GM12878 (cell line): ENCODE data around the gene CALHM3. TPM values are rescaled to one million over a fixed set of nuclear protein-coding genes. Genes with fewer than 3 reads are reported as not detected.

Experiments used
- ATAC-seq: fragments of 200-7000 bp; cut with Tn5 transposase; 3 replicates; pipeline ENCODE4 v1.9.1; 2020; ENCODE audit warnings: mild to moderate bottlenecking, moderate library complexity
- BruUV-seq: library from RNA; stranded (reverse); fragments of 400-500 nt; replicated peaks from 2 replicates; lab custom pipeline; 2021; lab: Mats Ljungman, UMichigan
- CTCF ChIA-PET: fragments of 300-600 bp; sonication (Branson Sonifier 250); formaldehyde crosslinking; extraction: SDS; loops from one replicate; lab custom pipeline; 2021; ENCODE audit warnings: inconsistent platforms; lab: Yijun Ruan, JAX
- POLR2A ChIA-PET: fragments of 350-600 bp; formaldehyde crosslinking; extraction: SDS; loops from one replicate; lab custom pipeline; 2021; ENCODE audit warnings: inconsistent platforms; lab: Charles Lee
- RAD21 ChIA-PET: fragments of 300-600 bp; sonication (Branson Sonifier 250); formaldehyde crosslinking; loops from one replicate; lab custom pipeline; 2023; ENCODE audit warnings: antibody characterized with exemption; ENCODE audit not compliant: unreplicated experiment; lab: Charles Lee
- SMC1A ChIA-PET: fragments of 300-600 bp; sonication (Branson Sonifier 250); formaldehyde crosslinking; loops from one replicate; lab custom pipeline; 2023; ENCODE audit not compliant: unreplicated experiment, uncharacterized antibody; lab: Charles Lee
- DNase-seq: peaks from one replicate; pipeline ENCODE4 v3.0.0-alpha.2; 2011; ENCODE audit warnings: low read depth, low spot score
- FAIRE-seq: peaks from 3 replicates; lab custom pipeline; 2011; peaks lifted over from hg19 to GRCh38; lab: Jason Lieb, UNC
- H2AFZ ChIP-seq: 2 replicates; pipeline ENCODE4 v1.6.0; 2011; ENCODE audit warnings: low read depth, low read length, control low read depth; ENCODE audit not compliant: control insufficient read depth
- H3K27ac ChIP-seq: 2 replicates; pipeline ENCODE4 v1.5.1; 2011; ENCODE audit warnings: control low read depth; ENCODE audit not compliant: control insufficient read depth, insufficient read depth
- H3K27me3 ChIP-seq, 2 experiments: replicated peaks in 1 of 2; 2 replicates each; pipeline versions ENCODE4 v1.6.0 to v1.6.1; 2011; ENCODE audit warnings: low read length in 1 of 2; ENCODE audit not compliant: control insufficient read depth in 2 of 2, insufficient read depth in 2 of 2
- H3K36me3 ChIP-seq, 2 experiments: 2 replicates each; pipeline ENCODE4 v1.5.1; 2011; ENCODE audit warnings: low read length in 1 of 2; ENCODE audit not compliant: control insufficient read depth in 2 of 2, insufficient read depth in 2 of 2
- H3K4me1 ChIP-seq: 2 replicates; pipeline ENCODE4 v1.6.1; 2011; ENCODE audit warnings: mild to moderate bottlenecking, low read length, moderate library complexity, mixed read lengths; ENCODE audit not compliant: control insufficient read depth, insufficient read depth
- H3K4me2 ChIP-seq: 2 replicates; pipeline ENCODE4 v1.6.0; 2011; ENCODE audit warnings: control low read depth; ENCODE audit not compliant: control insufficient read depth, insufficient read depth
- H3K4me3 ChIP-seq: fragments of 200-600 bp; sonication (generic); 2 replicates; pipeline ENCODE4 v1.5.1; 2016
- H3K79me2 ChIP-seq: 2 replicates; pipeline ENCODE4 v1.6.0; 2011; ENCODE audit warnings: low read length; ENCODE audit not compliant: control insufficient read depth, insufficient read depth
- H3K9ac ChIP-seq: 2 replicates; pipeline ENCODE4 v1.8.0; 2011; ENCODE audit warnings: low read length, control low read depth, mixed read lengths; ENCODE audit not compliant: control insufficient read depth, insufficient read depth
- H3K9me3 ChIP-seq: replicated peaks from 3 replicates; pipeline ENCODE4 v1.5.1; 2011; ENCODE audit warnings: mild to moderate bottlenecking, low read length; ENCODE audit not compliant: control insufficient read depth, insufficient read depth
- H4K20me1 ChIP-seq: 2 replicates; pipeline ENCODE4 v1.6.0; 2011; ENCODE audit not compliant: control insufficient read depth, insufficient read depth
- ATF7 ChIP-seq: fragments of 450-650 bp; IDR thresholded peaks from 2 replicates; pipeline ENCODE4 v1.6.1; 2016; ENCODE audit warnings: low read depth, mild to moderate bottlenecking
- ETV6 ChIP-seq, 2 experiments: fragments of 450-650 bp in 1 of 2; IDR thresholded peaks in 1 of 2; conservative IDR thresholded peaks in 1 of 2; 2 replicates each; pipeline ENCODE4 v1.6.1; 2014; ENCODE audit warnings: antibody characterized with exemption in 1 of 2, borderline replicate concordance in 1 of 2, low read depth in 1 of 2, mild to moderate bottlenecking in 1 of 2, moderate library complexity in 1 of 2
- EZH2 ChIP-seq: IDR thresholded peaks from 2 replicates; pipeline ENCODE4 v1.6.1; 2012; ENCODE audit warnings: low read depth, mild to moderate bottlenecking, control low read depth, inconsistent platforms, low read length, borderline replicate concordance; ENCODE audit not compliant: control insufficient read depth
- HDGF ChIP-seq: fragments of 450-650 bp; IDR thresholded peaks from 2 replicates; pipeline ENCODE4 v1.6.1; 2016; ENCODE audit warnings: antibody characterized with exemption
- IRF4 ChIP-seq: IDR thresholded peaks from 2 replicates; pipeline ENCODE4 v1.6.1; 2011; ENCODE audit warnings: low read depth, low read length
- NR2F1 ChIP-seq: fragments of 450-650 bp; conservative IDR thresholded peaks from 2 replicates; pipeline ENCODE4 v1.6.1; 2017; ENCODE audit warnings: mild to moderate bottlenecking
- WGBS: methylation state at CpG from one replicate; pipeline ENCODE4 v1.1.6; 2016; ENCODE audit warnings: low lambda C conversion rate; ENCODE audit not compliant: insufficient replicate concordance, insufficient coverage; ENCODE audit errors: missing lambda C conversion rate; 5-methylcytosine and 5-hydroxymethylcytosine counted together
- in situ Hi-C: fragments of 300-500 bp; cut with MboI; formaldehyde crosslinking; loops from 9 replicates; pipeline ENCODE4 v1.14.3; 2018; ENCODE audit warnings: mixed read lengths
- intact Hi-C: fragments of 100-400 bp; cut with micrococcal nuclease; formaldehyde crosslinking; loops from one replicate; pipeline ENCODE4 v1.14.2; 2022; ENCODE audit not compliant: unreplicated experiment
- polyA plus RNA-seq, 11 experiments: library from polyadenylated mRNA; depleted of rRNA in 4 of 11; unstranded in 6 of 11; stranded (reverse) in 5 of 11; fragments of >200 nt; fragmentation: Nextera tagmentation in 4 of 11; fragmentation: Illumina TruSeq in 1 of 11; extraction: Ambion mirVana in 4 of 11; extraction: Trizol in 1 of 11; gene quantifications; 1 replicate in 1 of 11; 2 replicates in 10 of 11; pipeline versions ENCODE4 v1.2.1 to v1.2.3, GENCODE V29; 2011 to 2016; ENCODE audit warnings: inconsistent platforms in 2 of 11, missing spikeins in 2 of 11, low read depth in 1 of 11
- total RNA-seq, 4 experiments: library from RNA; depleted of rRNA in 3 of 4; stranded (reverse); fragments of >200 nt in 3 of 4; fragmentation: Illumina TruSeq in 1 of 4; extraction: Trizol in 1 of 4; gene quantifications; 2 replicates each; pipeline versions ENCODE4 v1.2.1 to v1.2.3, GENCODE V29; 2013 to 2021
- TF ChIP-seq, protein P1 (sequence below): IDR thresholded peaks from 2 replicates; pipeline ENCODE4 v1.6.1; 2012; ENCODE audit warnings: low read depth, low read length, improper control_type of control experiment
- TF ChIP-seq, protein P2 (sequence below): IDR thresholded peaks from 2 replicates; pipeline ENCODE4 v1.6.1; 2011; ENCODE audit warnings: low read depth, mild to moderate bottlenecking, low read length, moderate library complexity, borderline replicate concordance; ENCODE audit errors: extremely low read depth

Gene CALHM3
- total and polyA plus RNA-seq, 10 of the 15 experiments (the other 5 are each of a cell fraction or from before 2014, with no cell fraction given), result 0.03 to 0.42 (median 0.11) TPM; not detected in 5

GRCh38 chr10:103512591-103513379, 33.7 kb upstream of the CALHM3 start:
- Histone ChIP-seq H3K4me3 (no peak overlapping the region), H3K9me3 (no peaks in the 10 kb centered on the region), H3K27me3 (peaks cover 0 to 2% of the 10 kb centered on the region in 2 experiments; a peak in 1 of 4 replicates), H3K9ac (no peak overlapping the region)
- TF ChIP-seq EZH2, result no peak
- no peak for TF ChIP-seq ATF7
- no peak for TF ChIP-seq HDGF
- TF ChIP-seq NR2F1, result no peak
- no peak for TF ChIP-seq IRF4
- TF ChIP-seq, all 136 proteins: peak for 0
- ChIA-PET POLR2A (no interaction called here), SMC1A (interaction anchor here (1.2 kb wide), 1 partner anchor 8 kb away, joined by 3 read pairs; no protein-coding TSS in a partner anchor), RAD21 (no interaction called here), CTCF (no interaction called here)
- no peak overlapping the region for H2AFZ ChIP-seq
- no peak overlapping the region for H3K4me2 ChIP-seq
- no peaks in the 10 kb centered on the region for H4K20me1 ChIP-seq
- BruUV-seq, result no TSS peak
- in situ Hi-C loops, result no loop called here
- ATAC-seq (no peak), FAIRE-seq (no peak), DNase-seq (no peak)
- H3K27ac ChIP-seq, result no peak overlapping the region
- 35% methylated on average over 13 of the region's 13 CpGs for WGBS
- H3K36me3 ChIP-seq, result no peaks in the 10 kb centered on the region
- peaks cover 10% of the 10 kb centered on the region for H3K4me1 ChIP-seq
- intact Hi-C loops, result no loop called here
- no peaks in the 10 kb centered on the region for H3K79me2 ChIP-seq

DNA sequence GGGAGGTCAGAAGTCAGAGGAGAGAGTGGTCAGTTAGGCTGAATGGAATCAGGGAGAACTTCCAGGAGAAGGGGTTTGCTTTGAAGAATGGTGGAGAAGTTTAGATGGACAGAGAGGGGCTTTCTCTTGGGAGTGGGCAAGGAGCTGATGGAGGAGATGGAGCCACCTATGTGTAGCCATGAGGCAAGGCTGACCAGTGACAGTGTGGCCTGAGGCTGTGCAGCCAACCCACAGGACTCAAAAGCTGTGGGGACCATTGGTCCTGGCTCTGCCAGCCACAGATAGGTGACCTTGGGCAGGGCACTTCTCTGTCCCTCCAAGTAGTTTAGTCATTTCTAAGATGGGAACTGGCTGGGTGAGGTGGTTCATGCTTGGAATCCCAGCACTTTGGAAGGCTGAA, 33.1 kb upstream of the CALHM3 start:
- no peaks in the 10 kb centered on the region for H3K79me2 ChIP-seq
- ChIA-PET POLR2A (no interaction called here), RAD21 (no interaction called here), CTCF (no interaction called here), SMC1A (interaction anchor here (1.0 kb wide), 1 partner anchor 31 kb away, joined by 3 read pairs; no protein-coding TSS in a partner anchor)
- no peaks in the 10 kb centered on the region for H4K20me1 ChIP-seq
- in situ Hi-C loops (no loop called here), intact Hi-C loops (no loop called here)
- no peak overlapping the region for H3K27ac ChIP-seq
- DNase-seq (no peak), FAIRE-seq (no peak), ATAC-seq (no peak)
- peaks cover 0 to 2% of the 10 kb centered on the region in 2 experiments; a peak in 1 of 4 replicates for H3K27me3 ChIP-seq
- H3K4me2 ChIP-seq, result no peak overlapping the region
- H2AFZ ChIP-seq, result no peak overlapping the region
- no TSS peak for BruUV-seq
- no peaks in the 10 kb centered on the region for H3K9me3 ChIP-seq
- TF ChIP-seq, protein P1, sequence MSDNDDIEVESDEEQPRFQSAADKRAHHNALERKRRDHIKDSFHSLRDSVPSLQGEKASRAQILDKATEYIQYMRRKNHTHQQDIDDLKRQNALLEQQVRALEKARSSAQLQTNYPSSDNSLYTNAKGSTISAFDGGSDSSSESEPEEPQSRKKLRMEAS, result no peak
- TF ChIP-seq, protein P2, sequence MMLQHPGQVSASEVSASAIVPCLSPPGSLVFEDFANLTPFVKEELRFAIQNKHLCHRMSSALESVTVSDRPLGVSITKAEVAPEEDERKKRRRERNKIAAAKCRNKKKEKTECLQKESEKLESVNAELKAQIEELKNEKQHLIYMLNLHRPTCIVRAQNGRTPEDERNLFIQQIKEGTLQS, result no peak
- TF ChIP-seq ETV6 (conservative IDR thresholded peaks at IDR 0.05 in 1 of 2, IDR thresholded peaks at IDR 0.05 in 1 of 2; ENCODE audit: borderline replicate concordance in 1 of 2, low read depth in 1 of 2), result no peak
- H3K36me3 ChIP-seq, result no peaks in the 10 kb centered on the region
- H3K9ac ChIP-seq, result no peak overlapping the region
- peaks cover 10% of the 10 kb centered on the region for H3K4me1 ChIP-seq
- H3K4me3 ChIP-seq, result no peak overlapping the region
